Panc1 (cell line): ENCODE results near the gene SULT2B1. TPM values are rescaled to one million over a fixed set of nuclear protein-coding genes. Genes with fewer than 3 reads are reported as not detected.

Source experiments
- ATAC-seq: fragments of 200-7000 bp; cut with Tn5 transposase; 2 replicates; pipeline ENCODE4 v1.9.1; 2020; ENCODE audit warnings: mild to moderate bottlenecking, moderate library complexity
- BruUV-seq: library from RNA; stranded (reverse); fragments of 400-500 nt; replicated peaks from 2 replicates; lab custom pipeline; 2021; lab: Mats Ljungman, UMichigan
- CTCF ChIA-PET: fragments of 300-600 bp; sonication (Branson Sonifier 250); formaldehyde crosslinking; loops from one replicate; lab custom pipeline; 2022; ENCODE audit warnings: antibody characterized with exemption; lab: Charles Lee
- POLR2A ChIA-PET: fragments of 300-600 bp; sonication (Branson Sonifier 250); formaldehyde crosslinking; loops from one replicate; lab custom pipeline; 2022; ENCODE audit warnings: antibody characterized with exemption; lab: Charles Lee
- DNase-seq: peaks from one replicate; pipeline ENCODE4 v3.0.0-alpha.2; 2010; ENCODE audit warnings: low read depth, low spot score
- H3K27ac ChIP-seq: 2 replicates; pipeline ENCODE4 v1.5.1; 2011; ENCODE audit warnings: mild to moderate bottlenecking, low read length, inconsistent platforms
- H3K27me3 ChIP-seq: fragments of 200-500 bp; sonication (Bioruptor generic); 2 replicates; pipeline ENCODE4 v1.6.0; 2014; ENCODE audit warnings: low read length, inconsistent platforms; ENCODE audit not compliant: control insufficient read depth, insufficient read depth
- H3K36me3 ChIP-seq: fragments of 200-500 bp; sonication (Bioruptor generic); 2 replicates; pipeline ENCODE4 v1.5.1; 2014; ENCODE audit warnings: inconsistent platforms, mild to moderate bottlenecking, low read length, moderate library complexity; ENCODE audit not compliant: control insufficient read depth, insufficient read depth
- H3K4me1 ChIP-seq: 2 replicates; pipeline ENCODE4 v1.5.1; 2011; ENCODE audit warnings: inconsistent platforms, mild to moderate bottlenecking, low read length, moderate library complexity; ENCODE audit not compliant: control insufficient read depth, insufficient read depth
- H3K4me3 ChIP-seq, 2 experiments: 2 replicates each; pipeline ENCODE4 v1.5.1; 2011 to 2012; ENCODE audit warnings: low read depth in 2 of 2, low read length in 2 of 2, mild to moderate bottlenecking in 2 of 2, inconsistent platforms in 1 of 2, moderate library complexity in 1 of 2
- H3K9me3 ChIP-seq: fragments of 200-500 bp; sonication (Bioruptor generic); 2 replicates; pipeline ENCODE4 v1.5.1; 2014; ENCODE audit warnings: low read depth, mild to moderate bottlenecking, inconsistent platforms, low read length, moderate library complexity; ENCODE audit not compliant: control insufficient read depth, insufficient read depth
- POLR2AphosphoS5 ChIP-seq: IDR thresholded peaks from 2 replicates; pipeline ENCODE4 v1.6.1; 2012; ENCODE audit warnings: mild to moderate bottlenecking, low read depth, low read length, moderate library complexity
- SIN3A ChIP-seq: IDR thresholded peaks from 2 replicates; pipeline ENCODE4 v1.6.1; 2012; ENCODE audit warnings: low read depth, mild to moderate bottlenecking, low read length, moderate library complexity, borderline replicate concordance; ENCODE audit not compliant: insufficient read depth
- TCF7L2 ChIP-seq: IDR thresholded peaks from 2 replicates; pipeline ENCODE4 v1.6.1; 2011; ENCODE audit warnings: mild to moderate bottlenecking, low read depth, low read length, inconsistent platforms
- in situ Hi-C: cut with HindIII; loops from 2 replicates; pipeline ENCODE4 v1.10.0; 2016; ENCODE audit warnings: low sequenced_read_pairs, low pct_unique_long_range_greater_than_20kb
- intact Hi-C: fragments of 100-400 bp; cut with micrococcal nuclease; formaldehyde crosslinking; loops from one replicate; pipeline ENCODE4 v1.10.0; 2022; ENCODE audit not compliant: unreplicated experiment
- total RNA-seq: library from RNA; stranded (reverse); gene quantifications from one replicate; pipeline ENCODE4 v1.2.1, GENCODE V29; 2021; ENCODE audit not compliant: unreplicated experiment
- TF ChIP-seq, protein P1 (sequence below), 2 experiments: IDR thresholded peaks; 2 replicates each; pipeline ENCODE4 v1.6.1; 2011 to 2012; ENCODE audit warnings: low read depth in 2 of 2, control low read depth in 1 of 2, low read length in 1 of 2, mild to moderate bottlenecking in 1 of 2, moderate library complexity in 1 of 2; ENCODE audit not compliant: insufficient read depth in 1 of 2
- TF ChIP-seq, protein P2 (sequence below): fragments of 450-650 bp; IDR thresholded peaks from 2 replicates; pipeline ENCODE4 v1.5.1; 2017; ENCODE audit warnings: mild to moderate bottlenecking

Gene SULT2B1
- total RNA-seq, 1 experiment from 2014 or later = 3.6 TPM

GRCh38 chr19:48627865-48628314, 75.9 kb downstream of the SULT2B1 start:
- no peaks in the 10 kb centered on the region for H3K36me3 ChIP-seq
- no peaks in the 10 kb centered on the region for H3K9me3 ChIP-seq
- ChIA-PET POLR2A (interaction anchor here (0.6 kb wide), 1 partner anchor 379 kb away, joined by 7 read pairs; no protein-coding TSS in a partner anchor), CTCF (no interaction called here)
- in situ Hi-C loops = no loop called here
- H3K27me3 ChIP-seq = no peaks in the 10 kb centered on the region
- H3K27ac ChIP-seq = no peak overlapping the region
- TF ChIP-seq, protein P1, sequence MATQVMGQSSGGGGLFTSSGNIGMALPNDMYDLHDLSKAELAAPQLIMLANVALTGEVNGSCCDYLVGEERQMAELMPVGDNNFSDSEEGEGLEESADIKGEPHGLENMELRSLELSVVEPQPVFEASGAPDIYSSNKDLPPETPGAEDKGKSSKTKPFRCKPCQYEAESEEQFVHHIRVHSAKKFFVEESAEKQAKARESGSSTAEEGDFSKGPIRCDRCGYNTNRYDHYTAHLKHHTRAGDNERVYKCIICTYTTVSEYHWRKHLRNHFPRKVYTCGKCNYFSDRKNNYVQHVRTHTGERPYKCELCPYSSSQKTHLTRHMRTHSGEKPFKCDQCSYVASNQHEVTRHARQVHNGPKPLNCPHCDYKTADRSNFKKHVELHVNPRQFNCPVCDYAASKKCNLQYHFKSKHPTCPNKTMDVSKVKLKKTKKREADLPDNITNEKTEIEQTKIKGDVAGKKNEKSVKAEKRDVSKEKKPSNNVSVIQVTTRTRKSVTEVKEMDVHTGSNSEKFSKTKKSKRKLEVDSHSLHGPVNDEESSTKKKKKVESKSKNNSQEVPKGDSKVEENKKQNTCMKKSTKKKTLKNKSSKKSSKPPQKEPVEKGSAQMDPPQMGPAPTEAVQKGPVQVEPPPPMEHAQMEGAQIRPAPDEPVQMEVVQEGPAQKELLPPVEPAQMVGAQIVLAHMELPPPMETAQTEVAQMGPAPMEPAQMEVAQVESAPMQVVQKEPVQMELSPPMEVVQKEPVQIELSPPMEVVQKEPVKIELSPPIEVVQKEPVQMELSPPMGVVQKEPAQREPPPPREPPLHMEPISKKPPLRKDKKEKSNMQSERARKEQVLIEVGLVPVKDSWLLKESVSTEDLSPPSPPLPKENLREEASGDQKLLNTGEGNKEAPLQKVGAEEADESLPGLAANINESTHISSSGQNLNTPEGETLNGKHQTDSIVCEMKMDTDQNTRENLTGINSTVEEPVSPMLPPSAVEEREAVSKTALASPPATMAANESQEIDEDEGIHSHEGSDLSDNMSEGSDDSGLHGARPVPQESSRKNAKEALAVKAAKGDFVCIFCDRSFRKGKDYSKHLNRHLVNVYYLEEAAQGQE (IDR thresholded peaks at IDR 0.05; ENCODE audit: insufficient read depth in 1 of 2, low read depth in 2 of 2, low read length in 1 of 2) = no peak
- TF ChIP-seq POLR2AphosphoS5 (no peak), TCF7L2 (no peak), SIN3A (no peak)
- TF ChIP-seq, protein P2, sequence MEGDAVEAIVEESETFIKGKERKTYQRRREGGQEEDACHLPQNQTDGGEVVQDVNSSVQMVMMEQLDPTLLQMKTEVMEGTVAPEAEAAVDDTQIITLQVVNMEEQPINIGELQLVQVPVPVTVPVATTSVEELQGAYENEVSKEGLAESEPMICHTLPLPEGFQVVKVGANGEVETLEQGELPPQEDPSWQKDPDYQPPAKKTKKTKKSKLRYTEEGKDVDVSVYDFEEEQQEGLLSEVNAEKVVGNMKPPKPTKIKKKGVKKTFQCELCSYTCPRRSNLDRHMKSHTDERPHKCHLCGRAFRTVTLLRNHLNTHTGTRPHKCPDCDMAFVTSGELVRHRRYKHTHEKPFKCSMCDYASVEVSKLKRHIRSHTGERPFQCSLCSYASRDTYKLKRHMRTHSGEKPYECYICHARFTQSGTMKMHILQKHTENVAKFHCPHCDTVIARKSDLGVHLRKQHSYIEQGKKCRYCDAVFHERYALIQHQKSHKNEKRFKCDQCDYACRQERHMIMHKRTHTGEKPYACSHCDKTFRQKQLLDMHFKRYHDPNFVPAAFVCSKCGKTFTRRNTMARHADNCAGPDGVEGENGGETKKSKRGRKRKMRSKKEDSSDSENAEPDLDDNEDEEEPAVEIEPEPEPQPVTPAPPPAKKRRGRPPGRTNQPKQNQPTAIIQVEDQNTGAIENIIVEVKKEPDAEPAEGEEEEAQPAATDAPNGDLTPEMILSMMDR = no peak
- intact Hi-C loops = no loop called here
- no peak overlapping the region for H3K4me3 ChIP-seq
- ATAC-seq (no peak), DNase-seq (no peak)
- peaks cover 11% of the 10 kb centered on the region for H3K4me1 ChIP-seq
- BruUV-seq = no TSS peak

- no peak overlapping the region for H3K27ac ChIP-seq
- BruUV-seq = no TSS peak
- no peak for TF ChIP-seq TCF7L2
- intact Hi-C loops = no loop called here
- no peaks in the 10 kb centered on the region for H3K36me3 ChIP-seq
- H3K9me3 ChIP-seq = no peaks in the 10 kb centered on the region
- POLR2A ChIA-PET = interaction anchor here (0.9 kb wide), 1 partner anchor 11 kb away, joined by 3 read pairs; no protein-coding TSS in a partner anchor
- no peaks in the 10 kb centered on the region for H3K27me3 ChIP-seq
- ATAC-seq (no peak), DNase-seq (no peak)
- CTCF ChIA-PET = no interaction called here
- in situ Hi-C loops = no loop called here
- no peak overlapping the region for H3K4me3 ChIP-seq
- H3K4me1 ChIP-seq = peaks cover 13% of the 10 kb centered on the region
These were observed 76.7 kb downstream of the SULT2B1 start for GRCh38 chr19:48628486-48629296.

- TF ChIP-seq TCF7L2 (no peak), POLR2AphosphoS5 (no peak), SIN3A (no peak)
- TF ChIP-seq, protein P2 = no peak
- TF ChIP-seq, protein P1 (IDR thresholded peaks at IDR 0.05; ENCODE audit: insufficient read depth in 1 of 2, low read depth in 2 of 2, low read length in 1 of 2) = no peak
- ATAC-seq (no peak; the same call in 1 of the 2 replicates), DNase-seq (no peak)
- CTCF ChIA-PET = no interaction called here
- POLR2A ChIA-PET = interaction anchor here (0.9 kb wide), 1 partner anchor 10 kb away, joined by 3 read pairs; no protein-coding TSS in a partner anchor
- H3K4me3 ChIP-seq = no peak overlapping the region
- intact Hi-C loops (no loop called here), in situ Hi-C loops (no loop called here)
- H3K27me3 ChIP-seq = no peaks in the 10 kb centered on the region
- BruUV-seq = no TSS peak
- no peak overlapping the region for H3K27ac ChIP-seq
- H3K4me1 ChIP-seq = peaks cover 16% of the 10 kb centered on the region
- H3K9me3 ChIP-seq = no peaks in the 10 kb centered on the region
- no peaks in the 10 kb centered on the region for H3K36me3 ChIP-seq
These were observed 77.3 kb downstream of the SULT2B1 start for GRCh38 chr19:48629297-48629598.
